ENCODE data around the gene RREB1.

Gene RREB1, protein sequence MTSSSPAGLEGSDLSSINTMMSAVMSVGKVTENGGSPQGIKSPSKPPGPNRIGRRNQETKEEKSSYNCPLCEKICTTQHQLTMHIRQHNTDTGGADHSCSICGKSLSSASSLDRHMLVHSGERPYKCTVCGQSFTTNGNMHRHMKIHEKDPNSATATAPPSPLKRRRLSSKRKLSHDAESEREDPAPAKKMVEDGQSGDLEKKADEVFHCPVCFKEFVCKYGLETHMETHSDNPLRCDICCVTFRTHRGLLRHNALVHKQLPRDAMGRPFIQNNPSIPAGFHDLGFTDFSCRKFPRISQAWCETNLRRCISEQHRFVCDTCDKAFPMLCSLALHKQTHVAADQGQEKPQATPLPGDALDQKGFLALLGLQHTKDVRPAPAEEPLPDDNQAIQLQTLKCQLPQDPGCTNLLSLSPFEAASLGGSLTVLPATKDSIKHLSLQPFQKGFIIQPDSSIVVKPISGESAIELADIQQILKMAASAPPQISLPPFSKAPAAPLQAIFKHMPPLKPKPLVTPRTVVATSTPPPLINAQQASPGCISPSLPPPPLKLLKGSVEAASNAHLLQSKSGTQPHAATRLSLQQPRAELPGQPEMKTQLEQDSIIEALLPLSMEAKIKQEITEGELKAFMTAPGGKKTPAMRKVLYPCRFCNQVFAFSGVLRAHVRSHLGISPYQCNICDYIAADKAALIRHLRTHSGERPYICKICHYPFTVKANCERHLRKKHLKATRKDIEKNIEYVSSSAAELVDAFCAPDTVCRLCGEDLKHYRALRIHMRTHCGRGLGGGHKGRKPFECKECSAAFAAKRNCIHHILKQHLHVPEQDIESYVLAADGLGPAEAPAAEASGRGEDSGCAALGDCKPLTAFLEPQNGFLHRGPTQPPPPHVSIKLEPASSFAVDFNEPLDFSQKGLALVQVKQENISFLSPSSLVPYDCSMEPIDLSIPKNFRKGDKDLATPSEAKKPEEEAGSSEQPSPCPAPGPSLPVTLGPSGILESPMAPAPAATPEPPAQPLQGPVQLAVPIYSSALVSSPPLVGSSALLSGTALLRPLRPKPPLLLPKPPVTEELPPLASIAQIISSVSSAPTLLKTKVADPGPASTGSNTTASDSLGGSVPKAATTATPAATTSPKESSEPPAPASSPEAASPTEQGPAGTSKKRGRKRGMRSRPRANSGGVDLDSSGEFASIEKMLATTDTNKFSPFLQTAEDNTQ (N-terminal part only)

DNA sequence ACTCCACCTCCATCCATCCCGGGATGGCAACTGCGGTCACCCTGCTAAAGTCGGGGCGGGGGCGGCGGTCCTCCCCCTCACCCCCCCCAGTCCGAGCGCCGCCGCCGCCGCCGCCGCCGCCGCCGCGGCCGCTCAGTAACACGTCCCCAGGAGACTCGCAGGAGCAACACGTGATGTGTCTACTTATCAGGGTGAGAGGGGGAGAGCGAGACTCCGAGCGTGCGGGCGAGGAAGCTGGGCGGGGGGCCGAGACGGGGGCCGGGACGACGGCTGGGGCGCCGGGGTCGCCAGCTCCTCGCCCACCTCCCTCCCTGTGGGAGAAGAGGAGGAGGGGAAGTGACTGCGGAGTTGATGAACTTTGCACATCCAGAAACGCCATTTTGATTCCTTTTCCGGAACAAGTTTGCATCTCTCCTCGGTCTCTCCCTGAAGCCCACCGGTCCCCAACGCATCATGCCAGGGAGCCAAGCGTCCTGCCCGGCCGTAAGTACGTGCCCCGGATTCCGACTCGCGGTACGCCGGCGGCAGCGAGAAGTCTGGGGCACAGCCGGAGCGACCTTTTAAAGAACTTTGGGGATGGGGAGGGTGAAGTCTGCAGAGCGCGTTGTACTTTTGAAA is at the start of gene RREB1:
TSS of gene RREB1 (plus strand) at position 384 of the 618 bp plus-strand sequence. CDS start 73,951 bp downstream, outside the sequence.
- peak in 1 of 3 donors; percentile 43 for DNase-seq (ENCODE audit: low read depth in 3 of 3, low spot score in 1 of 3)

DNA sequence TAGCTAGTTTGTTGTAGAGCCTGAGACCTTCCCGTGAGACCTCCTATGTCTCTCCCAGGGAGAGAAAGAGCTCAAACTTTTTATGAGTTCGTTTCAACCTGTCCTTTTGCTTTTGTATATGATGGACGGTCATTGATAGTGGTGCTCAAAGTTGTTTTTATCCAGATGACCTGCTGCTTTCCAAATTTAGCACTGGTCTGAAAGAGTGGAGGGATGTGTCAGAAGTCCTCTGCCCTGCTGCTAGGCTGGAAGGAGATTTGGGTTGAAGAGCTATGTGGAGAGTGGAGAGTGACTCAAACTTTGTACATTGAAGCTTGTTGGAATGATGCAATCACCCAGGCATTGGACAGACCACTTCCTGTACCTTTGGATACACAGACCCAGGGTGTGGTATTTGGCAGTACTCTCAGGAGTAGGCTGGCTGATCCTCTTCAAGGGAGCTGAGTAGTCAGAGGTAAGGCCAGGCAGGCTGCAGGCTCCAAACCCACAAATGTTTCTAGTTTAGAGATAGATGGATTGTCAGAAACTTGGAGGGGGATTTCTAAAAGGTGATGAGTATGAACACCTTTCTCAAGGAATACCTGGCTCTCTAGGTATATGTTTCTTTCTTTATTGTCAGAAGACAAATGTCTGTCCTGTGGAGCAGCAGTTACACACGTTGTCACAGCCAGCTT is 49.4 kb upstream of the RREB1 start:
- no peak for DNase-seq (ENCODE audit: low read depth in 3 of 3, low spot score in 1 of 3)

DNA sequence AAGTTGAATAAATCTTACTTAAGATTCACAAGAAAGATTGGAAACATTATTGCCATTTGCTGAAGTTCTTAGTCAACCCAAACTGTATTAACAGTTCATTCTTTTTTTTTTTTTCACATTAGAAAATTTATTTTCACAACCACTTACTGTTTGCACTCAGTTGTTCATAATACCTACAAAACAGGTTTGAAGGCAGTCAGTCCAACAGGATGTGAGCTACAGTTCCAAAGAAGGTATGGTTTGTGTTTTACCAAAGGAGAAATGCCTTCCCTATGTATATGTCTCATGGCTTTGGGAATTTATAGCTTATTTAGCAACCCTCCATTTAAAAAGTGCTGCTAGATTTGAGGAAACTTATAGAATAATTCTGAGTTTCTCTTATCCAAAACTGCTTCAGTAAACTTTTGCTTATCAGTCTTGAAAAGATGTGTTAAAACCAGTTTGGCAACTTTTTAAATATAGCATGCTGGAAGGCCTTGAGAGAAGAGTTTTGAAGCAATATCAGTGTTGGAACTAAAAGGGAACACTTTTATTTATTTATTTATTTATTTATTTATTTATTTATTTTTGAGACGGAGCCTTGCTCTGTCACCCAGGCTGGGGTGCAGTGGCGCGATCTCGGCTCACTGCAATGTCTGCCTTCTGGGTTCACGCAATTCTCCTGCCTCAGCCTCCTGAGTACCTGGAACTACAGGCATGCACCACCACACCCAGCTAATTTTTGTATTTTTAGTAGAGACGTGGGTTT is 46.8 kb upstream of the RREB1 start:
- DNase-seq (ENCODE audit: low read depth in 3 of 3, low spot score in 1 of 3): no peak

DNA sequence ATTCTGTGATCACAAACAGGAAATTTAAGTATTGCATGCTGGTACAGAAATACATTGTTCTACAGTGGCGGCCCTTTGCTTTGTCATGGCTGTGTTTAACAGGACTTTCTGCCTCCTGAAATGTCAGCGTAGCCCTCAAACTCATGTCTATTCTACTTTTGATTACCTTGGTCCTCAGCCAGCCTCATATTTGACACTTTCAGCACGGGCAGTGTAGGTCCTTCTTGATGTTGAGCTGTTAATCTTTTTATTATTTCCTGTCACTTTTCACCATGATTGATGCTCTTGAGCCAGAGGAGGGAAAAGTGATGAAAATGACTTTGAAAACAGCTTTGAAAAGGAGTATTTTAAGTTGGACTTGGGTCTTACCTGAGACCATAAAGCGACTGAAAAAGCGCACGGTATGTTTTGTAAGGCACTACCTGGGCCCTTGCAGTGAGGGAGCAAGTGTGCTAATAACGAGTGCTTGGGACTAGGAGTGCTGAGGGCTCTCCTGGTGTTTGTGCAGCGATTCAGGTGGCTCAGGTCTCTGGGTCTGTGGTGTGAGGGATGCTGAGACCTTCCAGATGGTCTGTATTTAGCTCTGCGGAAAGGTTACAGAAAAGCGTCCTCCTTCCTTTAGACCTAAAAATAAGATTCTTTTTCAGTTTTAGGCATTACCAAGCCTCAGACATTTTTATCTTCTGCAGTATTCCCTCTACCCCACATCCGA is 45.2 kb upstream of the RREB1 start:
- DNase-seq (ENCODE audit: low read depth in 3 of 3, low spot score in 1 of 3): no peak

DNA sequence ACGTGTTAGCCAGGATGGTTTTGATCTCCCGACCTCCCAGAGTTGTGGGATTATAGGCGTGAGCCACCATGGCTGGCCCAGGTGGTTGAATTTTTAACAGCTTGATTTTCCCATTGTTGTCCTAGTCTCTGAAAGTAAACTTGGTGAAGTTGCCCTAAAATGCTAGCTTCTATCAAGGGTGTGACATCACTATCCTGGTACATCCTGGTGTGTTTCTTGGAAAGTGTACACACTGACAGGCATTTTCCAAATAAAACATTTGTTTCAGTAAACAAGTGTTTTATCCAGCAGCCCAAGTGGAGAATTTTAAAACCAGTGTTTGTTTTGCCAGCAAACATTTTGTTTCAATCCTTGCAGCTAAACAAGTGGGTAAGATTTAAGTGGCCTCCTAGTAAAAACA is 40.5 kb upstream of the RREB1 start:
- DNase-seq (ENCODE audit: low read depth in 3 of 3, low spot score in 1 of 3): no peak

DNA sequence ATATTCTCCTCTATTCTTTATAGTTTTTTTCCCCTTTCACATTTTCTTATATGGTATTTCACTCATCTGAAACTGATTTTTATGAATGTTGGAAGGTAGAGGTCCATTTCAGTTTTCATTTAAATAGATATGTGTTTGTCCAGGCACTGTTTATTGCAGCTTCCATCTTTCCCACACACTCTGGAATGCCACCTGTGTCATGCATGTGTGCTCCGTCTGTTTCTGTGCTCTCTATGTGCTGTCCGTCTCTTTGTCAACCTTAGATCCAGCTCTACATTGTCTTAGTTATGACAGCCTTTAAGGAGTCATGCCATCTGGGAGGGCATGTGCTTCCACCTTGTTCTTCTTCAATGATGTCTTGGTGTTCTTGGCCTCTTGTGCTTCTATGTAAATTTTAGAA is 36.4 kb upstream of the RREB1 start:
- no peak for DNase-seq (ENCODE audit: low read depth in 3 of 3, low spot score in 1 of 3)

DNA sequence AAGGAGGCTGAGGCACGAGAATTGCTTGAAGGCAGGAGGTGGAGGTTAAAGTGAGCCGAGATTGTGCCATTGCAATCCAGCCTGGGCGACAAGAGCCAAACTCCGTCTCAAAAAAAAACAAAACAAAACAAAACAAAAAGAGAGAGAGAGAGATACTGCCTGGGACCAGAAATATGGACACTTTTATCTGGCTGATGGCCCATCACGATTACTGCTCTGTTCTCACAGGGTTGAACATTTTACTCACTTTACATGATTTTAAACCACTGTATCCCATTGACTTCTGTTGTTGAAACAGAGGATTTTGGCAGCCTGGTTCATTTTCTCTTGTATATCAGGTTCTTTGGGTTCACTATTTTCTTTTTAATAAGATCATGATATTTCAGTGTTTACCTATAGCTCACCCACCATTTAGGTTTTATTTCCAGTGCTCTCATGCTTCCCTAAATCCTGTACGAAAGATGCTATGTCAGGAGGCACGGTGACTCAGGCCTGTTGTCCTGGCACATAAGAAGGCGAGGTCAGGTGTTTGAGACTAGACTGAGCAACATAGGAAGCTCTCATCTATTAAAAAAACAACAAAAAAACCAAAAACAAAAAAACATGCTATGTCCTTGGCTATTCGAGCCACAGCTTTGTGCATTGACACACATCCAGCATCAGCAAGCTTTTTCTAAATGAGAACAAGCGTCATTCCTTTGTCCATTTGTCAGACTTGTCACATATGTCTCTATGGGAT is 34.5 kb upstream of the RREB1 start:
- no peak for DNase-seq (ENCODE audit: low read depth in 3 of 3, low spot score in 1 of 3)

DNA sequence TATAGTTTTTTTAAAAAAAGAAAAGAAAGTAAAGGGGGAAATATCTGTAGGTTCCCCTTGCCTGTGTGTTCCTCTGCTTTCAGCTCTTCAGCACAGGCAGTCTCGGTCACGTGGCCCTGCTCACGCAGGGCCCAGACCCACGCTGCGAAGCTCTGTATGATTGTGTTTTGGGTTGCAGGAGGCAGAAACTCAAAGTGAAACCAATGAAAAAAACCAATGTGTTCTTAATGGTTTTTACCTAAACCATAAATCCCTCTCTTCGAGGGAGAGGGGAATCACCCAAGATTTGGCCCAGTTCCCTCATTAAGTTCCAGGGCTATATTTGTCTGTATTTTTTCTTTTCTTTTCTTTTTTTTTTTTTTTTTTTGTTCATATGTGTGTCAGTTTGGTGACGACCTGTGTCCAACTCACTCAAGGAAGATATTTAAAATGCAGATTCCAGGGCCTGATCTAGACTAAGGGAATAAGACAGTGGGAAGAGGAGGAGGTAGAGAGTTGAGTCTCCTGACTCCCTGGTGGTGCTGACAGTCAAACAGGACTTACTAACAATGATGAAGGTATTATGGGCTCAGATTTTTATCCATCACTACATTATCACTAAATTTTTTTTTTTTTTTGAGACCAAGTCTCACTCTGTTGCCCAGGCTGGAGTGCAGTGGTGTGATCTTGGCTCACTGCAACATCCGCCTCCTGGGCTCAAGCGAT is 33.8 kb upstream of the RREB1 start:
- DNase-seq (ENCODE audit: low read depth in 3 of 3, low spot score in 1 of 3): peak in 2 of 3 donors; percentile 28 to 48

DNA sequence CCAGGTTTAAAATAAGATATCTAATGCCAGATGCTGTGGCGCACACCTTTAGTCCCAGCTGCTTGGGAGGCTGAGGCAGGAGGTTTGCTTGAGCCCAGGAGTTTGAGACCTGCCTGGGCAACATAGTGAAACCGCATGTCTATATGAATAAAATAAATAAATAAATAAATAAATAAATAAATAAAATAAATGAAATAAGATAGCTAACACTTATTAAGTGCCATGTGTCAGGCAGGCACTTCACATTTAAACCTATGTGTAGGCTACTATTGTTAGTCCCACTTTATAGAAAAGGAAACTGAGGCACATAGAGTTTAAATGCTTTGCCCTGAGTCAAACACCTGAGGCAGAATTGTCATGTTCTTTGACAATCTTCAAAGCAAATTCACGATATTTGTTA is 32.9 kb upstream of the RREB1 start:
- DNase-seq (ENCODE audit: low read depth in 3 of 3, low spot score in 1 of 3): no peak

DNA sequence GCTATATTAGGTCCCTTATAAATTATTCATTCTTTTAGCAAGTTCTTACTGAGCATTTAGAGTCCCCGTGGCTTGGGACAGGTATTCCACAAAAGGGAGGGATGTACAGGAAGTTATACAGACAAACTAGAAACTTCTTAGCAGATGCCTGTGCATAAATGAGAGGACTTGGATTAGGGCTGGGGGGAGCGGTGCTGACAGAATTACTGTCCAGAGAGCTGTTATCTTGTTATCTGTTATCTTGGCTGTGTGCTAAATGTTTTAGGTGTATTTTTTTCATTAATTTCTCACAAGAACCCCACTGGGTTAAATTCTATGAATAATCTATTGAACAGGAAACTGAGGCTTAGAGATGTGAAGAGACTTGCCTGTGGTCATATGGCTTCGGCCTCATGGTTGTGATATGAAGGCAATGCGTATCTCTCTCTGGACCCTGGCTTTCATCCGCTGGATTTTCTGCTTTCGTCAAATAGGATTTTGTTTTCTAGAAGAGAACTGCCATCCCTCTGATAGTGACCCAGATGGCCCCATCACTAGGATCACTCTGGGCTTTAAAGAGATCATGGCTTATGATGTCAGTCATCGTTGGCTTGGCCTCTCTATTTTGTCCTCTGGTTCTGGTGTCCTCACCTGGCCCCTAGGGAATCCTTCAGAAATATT is 32.3 kb upstream of the RREB1 start:
- DNase-seq (ENCODE audit: low read depth in 3 of 3, low spot score in 1 of 3): no peak

DNA sequence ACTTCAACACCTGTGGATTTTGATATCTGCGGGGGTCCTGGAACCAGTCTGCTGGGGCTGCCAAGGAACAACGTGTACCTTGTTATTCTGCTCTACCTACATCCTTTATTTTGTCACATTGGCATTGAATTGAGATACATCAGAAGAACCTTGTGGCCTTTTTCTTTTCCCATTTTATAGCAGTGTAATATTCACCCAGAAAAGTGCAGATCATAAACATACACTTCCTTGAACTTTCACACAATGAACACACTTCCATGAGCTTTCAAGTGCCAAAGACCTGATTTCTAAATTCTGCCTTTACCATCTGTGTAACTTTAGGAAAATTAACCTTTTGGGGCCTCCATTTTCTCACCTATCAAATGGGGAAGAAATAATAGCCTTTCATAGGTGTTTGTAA is 29.9 kb upstream of the RREB1 start:
- no peak for DNase-seq (ENCODE audit: low read depth in 3 of 3, low spot score in 1 of 3)

DNA sequence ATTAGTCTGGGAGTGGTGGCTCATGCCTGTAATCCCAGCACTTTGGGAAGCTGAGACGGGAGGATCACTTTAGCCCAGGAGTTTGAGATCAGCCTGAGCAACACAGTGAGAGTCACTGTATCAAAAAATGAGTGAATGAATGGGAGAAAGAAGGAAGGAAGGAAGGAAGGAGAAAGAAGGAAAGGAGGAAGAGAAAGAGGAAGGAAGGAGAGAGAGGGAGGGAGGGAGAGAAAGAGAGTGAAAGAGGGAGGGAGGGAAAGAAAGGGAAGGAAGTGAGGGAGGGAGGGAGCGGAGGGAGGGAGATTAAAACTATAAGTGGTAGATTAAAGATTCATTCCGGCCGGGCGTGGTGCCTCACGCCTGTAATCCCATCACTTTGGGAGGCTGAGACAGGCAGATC is 28.9 kb upstream of the RREB1 start:
- no peak for DNase-seq (ENCODE audit: low read depth in 3 of 3, low spot score in 1 of 3)

DNA sequence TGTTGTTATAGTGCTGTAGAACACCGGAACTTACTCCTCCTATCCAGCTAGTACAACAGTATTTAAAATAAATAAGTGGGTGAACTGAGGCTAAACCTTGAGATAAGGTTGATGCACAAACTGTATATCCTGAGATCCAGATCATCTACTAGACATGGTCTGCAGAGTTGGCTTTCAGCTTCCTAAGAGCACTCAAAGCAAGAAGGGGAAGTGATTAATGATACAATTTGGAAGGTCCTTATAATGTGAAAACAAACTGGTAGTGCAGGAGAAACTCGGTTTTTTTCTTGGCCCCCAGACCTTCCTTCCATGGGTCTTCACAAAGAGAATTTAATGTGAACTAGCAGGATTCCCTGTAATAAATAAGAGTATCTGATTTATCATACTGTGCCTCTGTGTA is 27.4 kb upstream of the RREB1 start:
- DNase-seq (ENCODE audit: low read depth in 3 of 3, low spot score in 1 of 3): no peak

DNA sequence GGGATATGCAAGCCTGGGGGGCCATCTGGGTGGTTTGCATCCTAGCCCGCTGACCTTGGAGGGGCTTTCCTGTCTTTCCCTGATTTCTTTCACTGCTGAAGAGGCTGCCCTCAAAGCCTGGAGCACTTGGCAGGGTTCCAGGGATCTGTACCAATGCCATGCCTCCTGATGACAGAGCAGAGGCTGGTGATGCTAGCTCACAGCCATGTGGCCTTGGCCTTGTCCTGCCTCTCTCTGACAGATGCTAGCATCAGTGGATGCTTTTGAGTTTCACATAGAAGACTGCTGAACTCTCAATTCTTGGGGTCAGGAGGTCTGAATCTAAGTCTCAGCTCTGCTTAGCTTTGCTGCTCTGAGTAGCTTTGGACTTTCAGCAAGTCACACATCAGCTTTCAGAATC is 21.9 kb upstream of the RREB1 start:
- no peak for DNase-seq (ENCODE audit: low read depth in 3 of 3, low spot score in 1 of 3)

DNA sequence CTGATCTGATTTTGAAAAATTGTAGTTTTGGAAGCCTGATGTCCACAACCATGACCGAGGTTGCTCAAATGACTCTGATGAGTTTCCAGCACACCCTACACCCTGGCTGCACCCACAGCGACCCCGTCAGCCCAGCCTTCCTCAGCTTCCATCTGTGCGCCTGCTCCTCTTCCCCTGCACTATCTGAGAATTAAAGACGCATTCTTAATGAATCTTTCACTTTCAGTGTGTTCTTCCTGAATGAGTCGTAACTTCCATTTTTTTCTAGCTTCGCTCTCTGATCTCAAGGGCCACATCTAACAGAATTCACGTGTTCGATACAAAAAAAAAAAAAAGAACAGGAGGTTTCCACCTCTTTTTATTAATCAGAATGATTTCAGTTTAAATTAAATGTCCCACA is 21.3 kb upstream of the RREB1 start:
- DNase-seq (ENCODE audit: low read depth in 3 of 3, low spot score in 1 of 3): peak in 1 of 3 donors; percentile 23

DNA sequence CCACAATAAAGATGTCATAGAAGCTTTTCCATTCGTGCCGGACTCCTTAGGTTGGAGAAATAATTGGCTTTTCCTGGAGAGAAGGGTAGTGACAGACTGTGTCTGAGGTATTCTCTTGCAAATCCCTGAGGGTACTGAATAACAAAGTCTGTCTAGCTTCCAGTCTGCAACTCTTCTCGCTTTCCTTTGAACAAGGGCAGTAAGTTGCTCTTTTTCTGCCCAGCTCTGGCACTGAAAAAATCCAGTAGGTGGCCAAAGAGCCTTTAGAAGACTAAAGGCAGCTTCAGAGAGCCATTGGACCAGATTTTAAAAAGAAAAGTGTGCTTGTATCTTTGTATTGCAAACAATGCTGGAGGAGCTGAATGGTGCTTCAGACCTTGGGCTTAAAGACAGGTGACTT is 20.7 kb upstream of the RREB1 start:
- no peak for DNase-seq (ENCODE audit: low read depth in 3 of 3, low spot score in 1 of 3)

DNA sequence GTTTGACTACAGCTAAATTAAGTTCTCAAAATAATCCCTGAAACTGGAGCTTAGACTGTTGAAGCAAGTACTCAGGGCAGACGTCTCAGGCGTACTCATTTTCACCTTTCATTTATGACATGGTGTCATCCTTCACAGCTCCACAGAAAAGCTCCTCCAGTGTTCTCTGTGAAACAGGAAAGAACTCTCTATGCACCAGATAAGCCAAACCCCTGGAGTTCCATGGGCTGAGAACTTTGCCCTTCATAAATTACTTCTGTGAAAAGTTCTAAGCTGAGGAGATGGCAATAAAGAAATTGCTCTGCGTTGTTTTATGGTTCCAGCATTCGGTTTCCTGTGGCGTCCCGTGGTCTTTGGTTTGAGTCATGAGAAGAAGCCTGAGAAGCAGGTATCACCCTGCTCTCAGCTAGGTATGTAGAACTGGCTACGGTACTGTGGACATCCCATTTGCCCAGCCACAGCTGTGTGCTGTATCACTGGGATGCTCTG is 20.2 kb upstream of the RREB1 start:
- no peak for DNase-seq (ENCODE audit: low read depth in 3 of 3, low spot score in 1 of 3)
